ENCODE results near the gene KL. TPM values are rescaled to one million over a fixed set of nuclear protein-coding genes. Genes with fewer than 3 reads are reported as not detected.

KL gene
- total and polyA plus RNA-seq, 10 of the 15 experiments (the other 5 are each of a cell fraction or from before 2014, with no cell fraction given), result 0.08 to 2.1 (median 1.4) TPM

DNA sequence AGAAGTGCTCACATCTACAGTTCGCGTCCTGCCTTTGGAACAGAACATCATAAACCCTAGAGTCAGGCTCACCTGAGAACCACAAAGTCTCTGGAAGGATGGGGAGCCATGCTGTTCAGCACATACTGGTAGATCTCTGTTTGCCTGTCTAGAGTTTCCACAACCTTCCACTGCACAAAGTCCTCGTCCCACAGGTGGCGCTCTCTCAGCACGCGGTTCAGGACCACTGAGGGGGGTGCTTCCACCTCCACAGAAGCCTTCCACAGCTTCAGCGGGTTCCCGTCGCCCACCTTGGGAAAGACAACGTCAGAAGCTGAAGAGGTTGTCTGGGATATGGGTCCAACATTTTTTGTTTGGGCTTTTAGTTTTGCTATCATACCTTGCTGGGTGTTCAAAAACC is 93.6 kb downstream of the KL start:
- FAIRE-seq, result peak; percentile 70
- SMC1A ChIA-PET (ENCODE audit: uncharacterized antibody, unreplicated experiment), result interaction anchor here (0.8 to 7.6 kb wide), 24 partner anchors 10 to 614 kb away, joined by 3 to 95 read pairs (median 6); no protein-coding TSS in a partner anchor
- RAD21 ChIA-PET (ENCODE audit: unreplicated experiment), result interaction anchor here (1.0 to 6.9 kb wide), 21 partner anchors 10 to 619 kb away, joined by 3 to 80 read pairs (median 6); no protein-coding TSS in a partner anchor
- TF ChIP-seq, protein P1, sequence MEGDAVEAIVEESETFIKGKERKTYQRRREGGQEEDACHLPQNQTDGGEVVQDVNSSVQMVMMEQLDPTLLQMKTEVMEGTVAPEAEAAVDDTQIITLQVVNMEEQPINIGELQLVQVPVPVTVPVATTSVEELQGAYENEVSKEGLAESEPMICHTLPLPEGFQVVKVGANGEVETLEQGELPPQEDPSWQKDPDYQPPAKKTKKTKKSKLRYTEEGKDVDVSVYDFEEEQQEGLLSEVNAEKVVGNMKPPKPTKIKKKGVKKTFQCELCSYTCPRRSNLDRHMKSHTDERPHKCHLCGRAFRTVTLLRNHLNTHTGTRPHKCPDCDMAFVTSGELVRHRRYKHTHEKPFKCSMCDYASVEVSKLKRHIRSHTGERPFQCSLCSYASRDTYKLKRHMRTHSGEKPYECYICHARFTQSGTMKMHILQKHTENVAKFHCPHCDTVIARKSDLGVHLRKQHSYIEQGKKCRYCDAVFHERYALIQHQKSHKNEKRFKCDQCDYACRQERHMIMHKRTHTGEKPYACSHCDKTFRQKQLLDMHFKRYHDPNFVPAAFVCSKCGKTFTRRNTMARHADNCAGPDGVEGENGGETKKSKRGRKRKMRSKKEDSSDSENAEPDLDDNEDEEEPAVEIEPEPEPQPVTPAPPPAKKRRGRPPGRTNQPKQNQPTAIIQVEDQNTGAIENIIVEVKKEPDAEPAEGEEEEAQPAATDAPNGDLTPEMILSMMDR (IDR thresholded peaks at IDR 0.05 in 2 of 3, conservative IDR thresholded peaks at IDR 0.05 in 1 of 3; ENCODE audit: control insufficient read depth in 2 of 3, extremely low read depth in 1 of 3, insufficient read depth in 1 of 3, low read depth in 3 of 3, low read length in 3 of 3), result peak; percentile 69 to 76 (median 75)
- TF ChIP-seq POLR2AphosphoS5 (IDR thresholded peaks at IDR 0.05; ENCODE audit: low read length), result no peak
- no peak for TF ChIP-seq PKNOX1 (IDR thresholded peaks at IDR 0.05)
- peak; percentile 16; the same call in 1 of the 2 replicates for TF ChIP-seq HDGF (IDR thresholded peaks at IDR 0.05)
- no peak for TF ChIP-seq ZNF622 (IDR thresholded peaks at IDR 0.05)
- TF ChIP-seq EZH2 (IDR thresholded peaks at IDR 0.05; ENCODE audit: borderline replicate concordance, control insufficient read depth, low read depth, low read length), result no peak
- peak; percentile 62; the same call in 1 of the 2 replicates for TF ChIP-seq LARP7 (IDR thresholded peaks at IDR 0.05)
- TF ChIP-seq ZNF207 (IDR thresholded peaks at IDR 0.05; ENCODE audit: borderline replicate concordance), result no peak
- no peak for TF ChIP-seq BMI1 (IDR thresholded peaks at IDR 0.05; ENCODE audit: borderline replicate concordance)
- TF ChIP-seq MEF2B (IDR thresholded peaks at IDR 0.05; ENCODE audit: partially characterized antibody, poor library complexity, severe bottlenecking), result no peak
- TF ChIP-seq ZSCAN29 (IDR thresholded peaks at IDR 0.05), result no peak
- TF ChIP-seq ZNF24 (IDR thresholded peaks at IDR 0.05), result no peak
- TF ChIP-seq MEF2A (IDR thresholded peaks at IDR 0.05; ENCODE audit: insufficient read depth, low read depth, low read length), result no peak
- peak; percentile 72 for TF ChIP-seq MAX (IDR thresholded peaks at IDR 0.05; ENCODE audit: low read depth, low read length)
- TF ChIP-seq NFIC (IDR thresholded peaks at IDR 0.05; ENCODE audit: low read depth, low read length), result no peak
- 0 out of 2 replicates have a peak, but pooled peaks have one; percentile 23 for TF ChIP-seq DPF2 (IDR thresholded peaks at IDR 0.05)
- TF ChIP-seq NR2C2 (IDR thresholded peaks at IDR 0.05; ENCODE audit: borderline replicate concordance, control insufficient read depth, insufficient read length, low read depth), result no peak
- TF ChIP-seq, protein P2, sequence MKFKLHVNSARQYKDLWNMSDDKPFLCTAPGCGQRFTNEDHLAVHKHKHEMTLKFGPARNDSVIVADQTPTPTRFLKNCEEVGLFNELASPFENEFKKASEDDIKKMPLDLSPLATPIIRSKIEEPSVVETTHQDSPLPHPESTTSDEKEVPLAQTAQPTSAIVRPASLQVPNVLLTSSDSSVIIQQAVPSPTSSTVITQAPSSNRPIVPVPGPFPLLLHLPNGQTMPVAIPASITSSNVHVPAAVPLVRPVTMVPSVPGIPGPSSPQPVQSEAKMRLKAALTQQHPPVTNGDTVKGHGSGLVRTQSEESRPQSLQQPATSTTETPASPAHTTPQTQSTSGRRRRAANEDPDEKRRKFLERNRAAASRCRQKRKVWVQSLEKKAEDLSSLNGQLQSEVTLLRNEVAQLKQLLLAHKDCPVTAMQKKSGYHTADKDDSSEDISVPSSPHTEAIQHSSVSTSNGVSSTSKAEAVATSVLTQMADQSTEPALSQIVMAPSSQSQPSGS (IDR thresholded peaks at IDR 0.05; ENCODE audit: low read length), result no peak
- no peak for TF ChIP-seq GABPA (IDR thresholded peaks at IDR 0.05; ENCODE audit: low read depth)
- TF ChIP-seq RCOR1 (conservative IDR thresholded peaks at IDR 0.05; ENCODE audit: low read depth, low read length), result no peak; the same call in 1 of the 2 replicates
- no peak for TF ChIP-seq ZZZ3 (IDR thresholded peaks at IDR 0.05; ENCODE audit: control insufficient read depth, insufficient read length, low read depth)

More for the DNA sequence above, 93.6 kb downstream of the KL start:
- H3K4me1 ChIP-seq (ENCODE audit: control insufficient read depth, insufficient read depth, low read length), result peaks cover 60% of the 10 kb centered on the region
- ATAC-seq, result peak; percentile 73
- intact Hi-C loops (cut with micrococcal nuclease; ENCODE audit: unreplicated experiment), result loop anchor here (2.0 to 10.0 kb wide), 4 partner anchors 37 to 432 kb away; no protein-coding TSS in a partner anchor
- peaks cover 3% of the 10 kb centered on the region for H3K79me2 ChIP-seq (ENCODE audit: control insufficient read depth, insufficient read depth, low read length)
- H3K9ac ChIP-seq (ENCODE audit: control insufficient read depth, insufficient read depth, low read length), result peak overlapping the region; percentile 77
- BruUV-seq (replicated peaks), result no TSS peak
- no peaks in the 10 kb centered on the region for H3K27me3 ChIP-seq (replicated peaks in 1 of 2; ENCODE audit: control insufficient read depth in 2 of 2, insufficient read depth in 2 of 2, low read length in 1 of 2)
- H3K4me2 ChIP-seq (ENCODE audit: control insufficient read depth, insufficient read depth), result peak overlapping the region; percentile 90
- 0% methylated on average over 10 of the region's 10 CpGs for WGBS (ENCODE audit: insufficient coverage, insufficient replicate concordance, low lambda C conversion rate, missing lambda C conversion rate)
- no peak for DNase-seq (ENCODE audit: low read depth, low spot score)
- peaks cover 8 to 29% of the 10 kb centered on the region in 2 experiments for H3K36me3 ChIP-seq (ENCODE audit: control insufficient read depth in 2 of 2, insufficient read depth in 2 of 2, low read length in 1 of 2)
- peak overlapping the region; percentile 91 for H3K27ac ChIP-seq (ENCODE audit: control insufficient read depth, insufficient read depth)
- ChIA-PET CTCF (interaction anchor here (0.7 to 5.7 kb wide), 30 partner anchors 9 to 615 kb away, joined by 3 to 52 read pairs (median 7); no protein-coding TSS in a partner anchor), POLR2A (interaction anchor here (1.0 to 7.2 kb wide), 9 partner anchors 36 to 95 kb away, joined by 3 to 62 read pairs (median 4); no protein-coding TSS in a partner anchor)
- in situ Hi-C loops (cut with MboI), result no loop called here
- H4K20me1 ChIP-seq (ENCODE audit: control insufficient read depth, insufficient read depth), result no peaks in the 10 kb centered on the region
- peak overlapping the region; percentile 88 for H2AFZ ChIP-seq (ENCODE audit: control insufficient read depth, low read depth, low read length)
- no peaks in the 10 kb centered on the region for H3K9me3 ChIP-seq (replicated peaks; ENCODE audit: control insufficient read depth, insufficient read depth, low read length)
- H3K4me3 ChIP-seq, result peak overlapping the region; percentile 24; the same call in 1 of the 2 replicates

Data from GM12878 (cell line).